Cardiac septum (tissue), 1 donor: ENCODE measurements around the gene GPR141. TPM values are rescaled to one million over a fixed set of nuclear protein-coding genes. Genes with fewer than 3 reads are reported as not detected.

Source experiments
- DNase-seq: peaks from one replicate; pipeline ENCODE4 v3.0.0-alpha.2; 2020; ENCODE audit warnings: low spot score
- intact Hi-C: fragments of 100-400 bp; cut with DNase I; formaldehyde crosslinking; loops from one replicate; pipeline ENCODE4 v1.14.0; 2022
- total RNA-seq: library from RNA; stranded (reverse); fragmentation: NEBNext Ultra II Directional; extraction: Animal tissue kit (Norgen Biotek cat#: 25700); gene quantifications from one replicate; pipeline ENCODE4 v1.2.1, GENCODE V29; 2021
- donor health status: DM: no; HTN: no; CAD: no.

Gene GPR141
- total RNA-seq, 1 donor from 2014 or later: 0.40 TPM

GRCh38 chr7:37770838-37771237 is 87.3 kb downstream of the GPR141 start:
- intact Hi-C loops: no loop called here

GRCh38 chr7:37771342-37771741 is 87.8 kb downstream of the GPR141 start:
- DNase-seq: no peak
- intact Hi-C loops: no loop called here

More at GRCh38 chr7:37770838-37771237, 87.3 kb downstream of the GPR141 start:
- no peak for DNase-seq

GRCh38 chr7:37771801-37772200 is 88.2 kb downstream of the GPR141 start:
- DNase-seq: no peak
- intact Hi-C loops: no loop called here

GRCh38 chr7:37775921-37776320 is 92.4 kb downstream of the GPR141 start:
- DNase-seq: no peak
- intact Hi-C loops: no loop called here

GRCh38 chr7:37781156-37781555 is 97.6 kb downstream of the GPR141 start:
- no peak for DNase-seq
- intact Hi-C loops: no loop called here

- no peak for DNase-seq
- intact Hi-C loops: no loop called here
Observed at GRCh38 chr7:37782166-37782565, 98.6 kb downstream of the GPR141 start.

- intact Hi-C loops: no loop called here
Observed at GRCh38 chr7:37784015-37784414, 100.4 kb downstream of the GPR141 start.

GRCh38 chr7:37786741-37787569 is 103.4 kb downstream of the GPR141 start:
- intact Hi-C loops: no loop called here
- no peak for DNase-seq

More at GRCh38 chr7:37784015-37784414, 100.4 kb downstream of the GPR141 start:
- no peak for DNase-seq

Other genes with a start within 250 kb of the GPR141 start
- gene ELMO1, start 234.9 kb upstream of the GPR141 start, total RNA-seq: 11.4 TPM
- not detected for gene NME8, start 164.8 kb downstream of the GPR141 start, total RNA-seq
- gene SFRP4, start 233.1 kb downstream of the GPR141 start, total RNA-seq: 15.0 TPM
- gene EPDR1, start 236.9 kb downstream of the GPR141 start, total RNA-seq: 38.7 TPM